IPS-18a (cell line): ENCODE measurements around the gene FIG4.
"Not testable (repeated sequence)": the region's sequence is repeated elsewhere in the genome, so short reads cannot be mapped to it uniquely, and the experiment has no call there.

Experiments
- H3K27ac ChIP-seq: one replicate; pipeline ENCODE4 v1.5.1; 2013; ENCODE audit warnings: low read length
- H3K27me3 ChIP-seq: one replicate; pipeline ENCODE4 v1.6.1; 2013; ENCODE audit warnings: mild to moderate bottlenecking, low read length; ENCODE audit not compliant: control insufficient read depth, insufficient read depth
- H3K36me3 ChIP-seq: one replicate; pipeline ENCODE4 v1.6.1; 2013; ENCODE audit warnings: low read depth, low read length; ENCODE audit not compliant: control insufficient read depth
- H3K4me1 ChIP-seq: one replicate; pipeline ENCODE4 v1.6.1; 2013; ENCODE audit warnings: low read depth, low read length; ENCODE audit not compliant: control insufficient read depth
- H3K4me3 ChIP-seq: one replicate; pipeline ENCODE4 v1.5.1; 2013; ENCODE audit warnings: low read length
- H3K9ac ChIP-seq: one replicate; pipeline ENCODE4 v1.6.1; 2013; ENCODE audit warnings: mild to moderate bottlenecking, low read length, moderate library complexity
- H3K9me3 ChIP-seq: one replicate; pipeline ENCODE4 v1.6.1; 2013; ENCODE audit warnings: low read depth, low read length; ENCODE audit not compliant: control insufficient read depth

FIG4 gene

GRCh38 chr6:109865968-109866367, 174.9 kb downstream of the FIG4 start:
- Histone ChIP-seq H3K9me3 (peaks cover 4% of the 10 kb centered on the region), H3K27me3 (no peaks in the 10 kb centered on the region), H3K9ac (no peak overlapping the region), H3K4me1 (peaks cover 16% of the 10 kb centered on the region), H3K27ac (no peak overlapping the region), H3K36me3 (no peaks in the 10 kb centered on the region), H3K4me3 (no peak overlapping the region)

- no peaks in the 10 kb centered on the region for H3K36me3 ChIP-seq
- H3K4me3 ChIP-seq: no peak overlapping the region
- H3K27me3 ChIP-seq: no peaks in the 10 kb centered on the region
- H3K27ac ChIP-seq: no peak overlapping the region
- no peak overlapping the region for H3K9ac ChIP-seq
- no peaks in the 10 kb centered on the region for H3K9me3 ChIP-seq
- H3K4me1 ChIP-seq: peaks cover 16% of the 10 kb centered on the region
Observed at GRCh38 chr6:109867009-109867969, 176.2 kb downstream of the FIG4 start.

- Histone ChIP-seq H3K4me3 (no peak overlapping the region), H3K27ac (no peak overlapping the region), H3K36me3 (no peaks in the 10 kb centered on the region), H3K9me3 (no peaks in the 10 kb centered on the region), H3K27me3 (no peaks in the 10 kb centered on the region), H3K4me1 (peaks cover 16% of the 10 kb centered on the region), H3K9ac (no peak overlapping the region)
Observed at GRCh38 chr6:109867970-109868358, 176.9 kb downstream of the FIG4 start.

GRCh38 chr6:109869398-109870088, 178.4 kb downstream of the FIG4 start:
- H3K27me3 ChIP-seq, H3K4me3 ChIP-seq, H3K36me3 ChIP-seq, H3K27ac ChIP-seq, H3K9ac ChIP-seq, H3K9me3 ChIP-seq: not testable (repeated sequence)
- peaks cover 16% of the 10 kb centered on the region for H3K4me1 ChIP-seq

- Histone ChIP-seq H3K9me3 (no peaks in the 10 kb centered on the region), H3K4me1 (peaks cover 16% of the 10 kb centered on the region), H3K9ac (no peak overlapping the region), H3K36me3 (no peaks in the 10 kb centered on the region), H3K4me3 (no peak overlapping the region), H3K27ac (no peak overlapping the region), H3K27me3 (no peaks in the 10 kb centered on the region)
Observed at GRCh38 chr6:109870089-109870410, 179.0 kb downstream of the FIG4 start.

GRCh38 chr6:109872549-109872948, 181.5 kb downstream of the FIG4 start:
- H3K27ac ChIP-seq: no peak overlapping the region
- H3K4me3 ChIP-seq: no peak overlapping the region
- no peaks in the 10 kb centered on the region for H3K36me3 ChIP-seq
- no peak overlapping the region for H3K9ac ChIP-seq
- no peaks in the 10 kb centered on the region for H3K27me3 ChIP-seq
- no peaks in the 10 kb centered on the region for H3K9me3 ChIP-seq
- peaks cover 16% of the 10 kb centered on the region for H3K4me1 ChIP-seq

- Histone ChIP-seq H3K9me3 (no peaks in the 10 kb centered on the region), H3K4me1 (peaks cover 16% of the 10 kb centered on the region), H3K36me3 (no peaks in the 10 kb centered on the region), H3K4me3 (no peak overlapping the region), H3K9ac (no peak overlapping the region), H3K27me3 (no peaks in the 10 kb centered on the region), H3K27ac (no peak overlapping the region)
Observed at GRCh38 chr6:109872968-109873545, 182.0 kb downstream of the FIG4 start.

- no peak overlapping the region for H3K9ac ChIP-seq
- H3K27me3 ChIP-seq: no peaks in the 10 kb centered on the region
- H3K36me3 ChIP-seq: no peaks in the 10 kb centered on the region
- no peaks in the 10 kb centered on the region for H3K9me3 ChIP-seq
- H3K4me3 ChIP-seq: no peak overlapping the region
- peaks cover 15% of the 10 kb centered on the region for H3K4me1 ChIP-seq
- no peak overlapping the region for H3K27ac ChIP-seq
Observed at GRCh38 chr6:109874086-109874485, 183.0 kb downstream of the FIG4 start.

GRCh38 chr6:109874621-109875020, 183.5 kb downstream of the FIG4 start:
- Histone ChIP-seq H3K27ac (no peak overlapping the region), H3K4me3 (no peak overlapping the region), H3K27me3 (no peaks in the 10 kb centered on the region), H3K9me3 (no peaks in the 10 kb centered on the region), H3K4me1 (peaks cover 10% of the 10 kb centered on the region), H3K36me3 (no peaks in the 10 kb centered on the region), H3K9ac (no peak overlapping the region)
